ENCODE results near the gene IL7R.
A peak's percentile ranks its signal among the peaks of the same experiment; 100 is the strongest.

The IL7R gene

DNA sequence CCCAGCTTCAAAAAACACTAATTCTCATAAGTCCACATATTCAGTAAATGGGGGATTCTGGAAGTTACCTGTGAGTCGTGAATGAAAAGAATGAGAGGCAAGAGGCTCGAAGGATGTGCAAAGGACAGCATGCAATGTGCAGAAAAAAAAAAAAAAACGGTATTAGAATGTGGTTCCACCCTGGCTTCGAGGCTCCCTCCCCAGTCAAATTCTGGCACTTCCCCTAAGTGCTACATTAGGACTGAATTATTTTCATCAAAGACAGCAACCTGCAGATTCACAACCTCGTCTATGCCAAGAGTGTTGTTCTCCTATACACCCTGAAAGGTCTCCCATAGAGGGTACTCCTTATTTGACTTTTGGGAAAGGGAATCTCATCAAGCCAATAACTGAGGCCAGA, 65.2 kb downstream of the IL7R start:
- no peak for DNase-seq

GRCh38 chr5:35922468-35922867, 65.8 kb downstream of the IL7R start:
- DNase-seq, result no peak

- DNase-seq, result no peak
Measured at GRCh38 chr5:35924122-35924949, 67.6 kb downstream of the IL7R start.

DNA sequence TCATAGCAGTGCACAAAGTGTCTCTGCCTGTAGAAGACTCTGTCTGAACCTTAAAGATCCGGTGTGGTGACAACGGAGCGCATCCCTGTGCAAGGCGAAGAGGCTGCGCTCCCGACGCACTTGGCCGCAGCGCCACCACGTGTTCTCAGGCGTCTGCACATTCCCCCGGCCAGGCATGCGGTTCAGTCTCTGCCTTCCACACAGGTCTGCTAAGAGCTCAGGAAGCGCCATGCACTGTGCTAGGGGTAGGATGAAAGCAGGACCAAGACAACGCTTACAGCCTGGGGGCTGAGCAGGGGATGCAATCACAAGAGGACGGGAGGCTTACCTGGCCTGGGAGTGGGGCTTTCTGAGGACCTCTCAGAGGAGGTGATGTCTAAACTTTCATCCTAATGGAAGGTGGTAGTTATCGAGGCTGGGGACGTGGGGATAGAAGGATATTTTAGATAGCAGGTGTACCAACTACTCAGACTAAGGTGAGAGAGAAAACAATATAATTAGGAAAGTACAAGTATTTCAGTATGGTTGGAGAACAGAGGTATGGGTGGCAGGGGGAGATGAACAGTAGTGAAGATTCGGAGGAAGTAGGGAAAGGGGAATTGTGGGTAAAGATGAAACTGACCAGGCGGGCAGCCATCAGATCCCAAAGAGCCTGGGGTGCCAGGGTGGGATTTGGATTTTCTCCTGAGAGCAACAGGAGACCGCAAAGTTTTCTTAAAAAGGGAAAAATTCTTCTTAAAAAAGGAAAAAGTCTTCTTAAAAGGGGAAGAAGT, 68.4 kb downstream of the IL7R start:
- peak in 2 of 3 experiments; percentile 62 to 77 for DNase-seq

DNA sequence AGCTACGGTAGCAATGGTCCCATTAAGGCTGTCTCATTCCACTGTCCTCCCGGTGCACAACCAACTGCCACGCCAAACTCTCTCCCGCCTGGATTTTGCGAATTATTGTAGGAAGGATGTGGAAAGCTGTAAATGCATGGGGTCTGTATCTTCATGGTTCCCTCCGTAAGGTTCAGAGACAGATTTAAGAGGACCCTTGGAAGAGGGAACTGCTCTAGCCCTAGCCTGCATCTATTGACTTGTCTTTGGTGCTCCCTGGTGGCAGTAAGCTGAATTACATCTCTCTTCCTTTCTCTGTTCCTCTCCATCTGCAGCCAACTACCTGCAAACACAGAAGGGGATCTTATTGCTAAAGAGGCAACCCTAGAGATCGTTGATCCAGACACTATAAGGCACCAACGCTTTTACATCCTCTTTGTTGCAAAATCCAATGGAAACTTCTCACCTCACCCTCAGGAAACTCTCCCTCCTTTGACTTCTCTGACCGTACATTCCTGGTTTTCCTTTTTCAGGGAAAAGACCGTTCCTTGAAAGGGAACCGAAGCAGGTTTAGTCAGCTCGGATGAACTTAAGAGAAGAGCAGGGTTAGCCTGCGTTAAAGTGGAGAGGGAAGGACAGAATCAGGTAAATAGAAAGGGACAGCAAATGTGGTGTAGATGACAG, 69.8 kb downstream of the IL7R start:
- peak; percentile 44 to 84 (median 63) for DNase-seq

Measured in NCI-H1417 (cell line).